HG03460 (cell line): Measurements from ENCODE around the gene PCDHA10.

ENCODE experiments used
- ATAC-seq: cut with Tn5 transposase; IDR thresholded peaks from one replicate; pipeline ENCODE4 v1.9.1; 2021; ENCODE audit not compliant: unreplicated experiment

Gene PCDHA10

GRCh38 chr5:140881889-140882590, 26.3 kb downstream of the PCDHA10 start, which contains the start of gene PCDHA13:
PCDHA13 (plus strand) TSS chr5:140882124; CDS start chr5:140882269, 145 bp downstream.
- no peak for ATAC-seq

- no peak for ATAC-seq
Observed at GRCh38 chr5:140882591-140882899, 26.8 kb downstream of the PCDHA10 start.

- ATAC-seq: no peak
Observed at GRCh38 chr5:140883373-140883772, 27.7 kb downstream of the PCDHA10 start.

GRCh38 chr5:140883927-140884697, 28.4 kb downstream of the PCDHA10 start:
- no peak for ATAC-seq

- ATAC-seq: no peak
Observed at GRCh38 chr5:140916325-140916724, 60.6 kb downstream of the PCDHA10 start.
